BE2C (cell line): Measurements from ENCODE around the gene DPH5.

Experiments
- DNase-seq: peaks from one replicate; pipeline ENCODE4 v3.0.0-alpha.2; 2020
- H3K27me3 ChIP-seq: fragments of 250-450 bp; sonication (Bioruptor Pico); 2 replicates; pipeline ENCODE4 v1.5.1; 2020; ENCODE audit warnings: mild to moderate bottlenecking
- H3K36me3 ChIP-seq: fragments of 250-450 bp; sonication (Bioruptor Pico); 2 replicates; pipeline ENCODE4 v1.5.1; 2020; ENCODE audit warnings: mild to moderate bottlenecking
- H3K4me1 ChIP-seq: fragments of 250-450 bp; sonication (Bioruptor Pico); 2 replicates; pipeline ENCODE4 v1.5.1; 2020
- H3K4me3 ChIP-seq: 2 replicates; pipeline ENCODE4 v1.5.1; 2011; ENCODE audit warnings: low read depth, low read length
- H3K9me3 ChIP-seq: fragments of 250-450 bp; sonication (Bioruptor Pico); 2 replicates; pipeline ENCODE4 v1.5.1; 2020
- CTCF ChIP-seq: IDR thresholded peaks from 2 replicates; pipeline ENCODE4 v1.5.1; 2012; ENCODE audit warnings: mild to moderate bottlenecking, low read depth, low read length

The DPH5 gene

DNA sequence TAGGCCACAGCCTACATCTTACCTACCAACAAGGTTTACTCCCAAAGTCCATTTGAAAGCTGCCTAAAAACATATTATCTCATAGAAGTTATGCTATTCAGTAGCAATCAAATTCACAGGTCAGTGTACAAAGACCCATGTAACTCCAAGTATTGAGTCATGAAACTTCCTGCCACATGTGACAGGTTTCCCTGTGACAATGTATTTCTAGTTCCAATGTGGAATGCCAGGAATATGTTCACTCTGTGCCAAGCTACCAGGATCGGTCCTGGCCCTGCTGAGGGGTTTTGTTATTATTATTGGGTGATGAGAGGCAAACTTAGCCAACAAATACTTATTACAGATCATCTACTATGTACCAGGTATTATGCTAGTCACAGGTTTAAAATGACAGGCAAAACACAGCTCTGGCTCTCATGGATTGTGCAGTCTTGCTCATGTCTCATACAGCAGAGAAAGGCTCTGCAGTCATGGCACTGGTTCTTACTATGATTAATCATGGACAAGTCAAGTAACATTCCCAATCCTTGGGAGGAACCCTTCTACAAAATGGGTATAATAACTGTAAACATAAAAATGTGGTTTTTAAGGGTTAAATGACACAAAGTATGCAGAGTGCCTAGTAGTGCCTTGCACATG is 22.5 kb downstream of the DPH5 start:
- DNase-seq: no peak
- Histone ChIP-seq H3K4me3 (no peak overlapping the region), H3K27me3 (no peaks in the 10 kb centered on the region), H3K9me3 (no peaks in the 10 kb centered on the region), H3K4me1 (peaks cover 8% of the 10 kb centered on the region), H3K36me3 (peaks cover 39% of the 10 kb centered on the region)
- TF ChIP-seq CTCF: no peak

- Histone ChIP-seq H3K9me3 (no peaks in the 10 kb centered on the region), H3K4me1 (peaks cover 8% of the 10 kb centered on the region), H3K36me3 (peaks cover 42% of the 10 kb centered on the region), H3K4me3 (no peak overlapping the region), H3K27me3 (no peaks in the 10 kb centered on the region)
- DNase-seq: peak; percentile 8
- TF ChIP-seq CTCF: no peak
Measured at GRCh38 chr1:101002551-101002950, 23.0 kb downstream of the DPH5 start.

GRCh38 chr1:101000131-101000873 is 25.3 kb downstream of the DPH5 start:
- Histone ChIP-seq H3K4me3 (no peak overlapping the region), H3K27me3 (no peaks in the 10 kb centered on the region), H3K36me3 (peaks cover 38% of the 10 kb centered on the region), H3K4me1 (peaks cover 8% of the 10 kb centered on the region), H3K9me3 (no peaks in the 10 kb centered on the region)
- DNase-seq: no peak
- TF ChIP-seq CTCF: no peak

DNA sequence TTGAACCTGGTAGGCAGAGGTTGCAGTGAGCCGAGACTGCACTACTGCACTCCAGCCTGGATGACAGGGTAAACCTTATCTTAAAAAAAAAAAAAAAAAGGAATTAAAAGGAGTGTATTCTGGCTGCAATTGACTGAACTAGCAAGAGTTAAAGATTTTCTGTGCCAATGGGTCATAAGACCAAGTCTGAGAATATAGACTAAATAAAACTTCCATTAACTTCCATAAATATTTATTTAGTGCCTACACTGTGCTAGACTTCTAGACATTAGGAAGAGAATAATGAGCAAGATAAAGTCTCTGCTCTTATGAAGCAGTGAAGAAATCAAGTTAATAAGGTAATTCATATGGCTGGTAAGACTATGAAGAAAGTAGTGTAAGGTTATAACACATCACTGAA is 27.2 kb downstream of the DPH5 start:
- H3K4me1 ChIP-seq: peaks cover 8% of the 10 kb centered on the region
- H3K27me3 ChIP-seq: no peaks in the 10 kb centered on the region
- peaks cover 37% of the 10 kb centered on the region for H3K36me3 ChIP-seq
- no peak overlapping the region for H3K4me3 ChIP-seq
- no peak for DNase-seq
- no peaks in the 10 kb centered on the region for H3K9me3 ChIP-seq
- TF ChIP-seq CTCF: no peak

DNA sequence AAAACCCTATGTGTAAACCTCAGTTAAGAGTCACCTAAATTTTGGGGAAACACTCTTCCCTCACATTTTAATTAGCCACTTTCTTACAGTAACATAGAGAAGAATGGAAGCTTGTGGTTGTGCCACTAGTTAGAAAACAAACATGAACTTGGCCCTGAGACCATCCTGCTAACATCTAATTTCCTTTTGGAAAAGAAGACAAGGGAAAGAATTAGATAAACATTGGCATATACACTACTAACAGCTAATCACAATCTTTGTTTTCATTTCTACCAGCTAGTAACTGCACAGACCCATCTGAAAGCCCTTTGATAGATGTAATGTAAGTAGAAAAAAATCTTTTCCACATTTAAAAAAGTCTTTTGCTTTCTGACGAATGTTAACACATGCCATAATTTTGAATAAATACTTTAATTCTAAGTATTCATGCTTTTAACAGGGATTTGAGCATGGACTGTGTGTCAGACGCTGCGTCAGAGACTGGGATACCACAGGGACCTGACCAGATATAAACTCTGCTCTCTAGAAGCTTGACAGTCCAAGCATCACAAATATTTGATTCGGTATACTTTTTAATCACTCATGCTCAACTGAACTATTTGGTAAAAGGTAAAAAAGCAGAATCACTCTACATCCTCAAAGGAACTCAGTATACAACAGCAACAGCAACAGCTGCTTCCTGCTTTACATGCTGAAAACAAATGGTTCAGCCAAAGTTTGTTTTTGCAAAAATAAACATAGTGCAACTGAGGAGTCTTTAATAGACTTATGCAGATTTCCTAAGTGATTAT is 30.2 kb downstream of the DPH5 start:
- H3K9me3 ChIP-seq: no peaks in the 10 kb centered on the region
- H3K4me1 ChIP-seq: no peaks in the 10 kb centered on the region
- H3K27me3 ChIP-seq: no peaks in the 10 kb centered on the region
- no peak for TF ChIP-seq CTCF
- DNase-seq: no peak
- no peak overlapping the region for H3K4me3 ChIP-seq
- H3K36me3 ChIP-seq: peaks cover 32% of the 10 kb centered on the region
